NOMO-1 (cell line): Measurements from ENCODE around the gene CFL2.
A peak's percentile ranks its signal among the peaks of the same experiment; 100 is the strongest.
"Not testable (repeated sequence)": the region's sequence is repeated elsewhere in the genome, so short reads cannot be mapped to it uniquely, and the experiment has no call there.

Source experiments
- DNase-seq, 2 experiments: peaks; one replicate each; lab custom pipeline; 2025; ENCODE audit not compliant: unreplicated experiment in 2 of 2; lab: John Stamatoyannopoulos, UW

Gene CFL2

GRCh38 chr14:34714320-34715126, at the start of gene CFL2:
TSS of gene CFL2 (minus strand) at chr14:34714593. CDS start at chr14:34714540, 53 bp downstream.
- DNase-seq = peak; percentile 57 to 68

DNA sequence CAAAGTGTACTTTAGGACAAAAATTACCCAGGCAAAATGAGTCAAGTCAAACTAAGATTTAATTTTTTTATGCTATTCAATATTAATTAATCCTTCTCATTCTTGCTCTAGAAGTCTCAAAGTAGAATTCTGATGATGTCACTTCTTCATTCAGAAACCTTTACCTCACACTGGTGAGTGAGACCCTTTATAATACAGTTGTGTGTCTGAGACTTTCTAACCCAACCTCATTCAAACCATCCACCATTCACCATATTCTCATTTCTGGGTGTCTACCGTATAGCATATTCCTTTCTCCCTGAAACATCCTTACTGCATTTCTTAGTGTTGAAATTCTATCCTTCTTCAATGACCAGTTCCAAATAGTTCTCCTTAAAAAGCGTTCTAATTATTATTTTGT, 40.8 kb upstream of the CFL2 start:
- DNase-seq = no peak

GRCh38 chr14:34754687-34755086, 40.3 kb upstream of the CFL2 start:
- no peak for DNase-seq

GRCh38 chr14:34750670-34751069, 36.3 kb upstream of the CFL2 start:
- DNase-seq = no peak

- no peak for DNase-seq
Measured at GRCh38 chr14:34750233-34750632, 35.8 kb upstream of the CFL2 start.

DNA sequence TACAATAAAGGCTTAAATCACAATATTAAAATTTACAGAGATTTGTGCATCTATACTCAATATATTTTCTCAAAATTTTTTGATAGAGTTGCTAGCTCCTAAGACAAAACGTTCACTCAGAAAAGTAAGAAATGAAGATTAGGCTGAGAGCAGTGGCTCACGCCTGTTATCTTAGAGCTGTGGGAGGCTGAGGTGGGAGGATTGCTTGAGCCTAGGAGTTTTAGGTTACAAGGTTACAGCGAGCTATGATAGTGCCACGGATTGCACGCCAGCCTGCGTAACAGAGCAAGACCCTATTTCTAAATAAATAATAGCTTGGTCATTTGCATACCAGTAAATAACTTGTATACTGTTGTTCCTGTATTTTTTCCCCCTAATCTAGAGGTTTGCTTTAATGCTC, 35.0 kb upstream of the CFL2 start:
- no peak for DNase-seq

GRCh38 chr14:34742270-34743115, 28.1 kb upstream of the CFL2 start:
- peak; percentile 45 to 50 for DNase-seq

GRCh38 chr14:34741840-34742239, 27.4 kb upstream of the CFL2 start:
- DNase-seq = peak in 1 of 2 experiments; percentile 19

GRCh38 chr14:34740139-34740538, 25.7 kb upstream of the CFL2 start:
- not testable (repeated sequence) for DNase-seq

DNA sequence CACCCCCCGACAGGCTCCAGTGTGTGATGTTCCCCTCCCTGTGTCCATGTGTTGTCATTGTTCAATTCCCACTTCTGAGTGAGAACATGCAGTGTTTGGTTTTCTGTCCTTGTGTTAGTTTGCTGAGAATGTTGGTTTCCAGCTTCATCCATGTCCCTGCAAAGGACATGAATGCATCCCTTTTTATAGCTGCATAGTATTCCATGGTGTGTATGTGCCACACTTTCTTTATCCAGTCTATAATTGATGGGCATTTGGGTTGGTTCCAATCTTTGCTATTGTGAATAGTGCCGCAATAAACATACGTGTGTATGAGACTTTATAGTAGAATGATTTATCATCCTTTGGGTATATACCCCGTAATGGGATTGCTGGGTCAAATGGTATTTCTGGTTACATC, 22.7 kb upstream of the CFL2 start:
- not testable (repeated sequence) for DNase-seq

DNA sequence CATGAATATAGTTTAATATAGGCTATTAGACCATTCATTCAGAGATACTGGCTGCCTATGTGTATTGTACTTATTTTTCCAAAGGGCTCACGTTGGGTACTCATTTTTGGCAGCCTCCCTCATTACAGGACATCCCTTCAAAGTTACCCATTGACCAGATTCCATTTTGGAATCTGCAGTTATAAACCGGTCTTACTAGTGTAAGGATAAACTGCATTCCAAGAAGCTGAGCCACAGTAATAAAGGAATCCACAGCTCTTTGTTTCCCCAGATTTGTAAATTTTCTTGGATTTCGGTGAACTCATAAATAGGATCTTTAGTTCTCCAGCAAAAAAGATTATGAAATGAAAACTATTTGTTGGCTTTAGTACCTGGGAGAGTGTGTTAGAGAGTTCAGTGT, 18.9 kb upstream of the CFL2 start:
- no peak for DNase-seq

GRCh38 chr14:34732802-34733201, 18.4 kb upstream of the CFL2 start:
- peak in 1 of 2 experiments; percentile 49 for DNase-seq

DNA sequence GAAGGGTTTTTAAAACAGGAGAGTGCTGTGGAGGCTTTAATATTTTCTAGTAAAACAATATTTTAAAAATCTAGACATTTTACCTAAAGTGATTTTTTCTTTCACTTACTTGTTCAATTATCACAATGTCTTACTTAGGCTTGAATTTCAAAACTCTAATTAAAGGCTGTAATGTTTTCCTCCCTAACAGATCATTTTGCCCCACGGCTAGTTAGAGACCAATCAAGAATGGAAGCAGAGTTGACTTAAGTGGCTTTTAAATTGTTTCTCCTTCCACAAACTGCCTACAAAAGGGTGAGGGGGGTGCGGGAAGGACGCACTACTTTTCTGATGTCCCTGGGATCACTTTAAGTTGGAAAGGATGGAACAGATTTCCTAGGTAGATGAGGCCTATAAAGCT, 9.5 kb upstream of the CFL2 start:
- DNase-seq = no peak

DNA sequence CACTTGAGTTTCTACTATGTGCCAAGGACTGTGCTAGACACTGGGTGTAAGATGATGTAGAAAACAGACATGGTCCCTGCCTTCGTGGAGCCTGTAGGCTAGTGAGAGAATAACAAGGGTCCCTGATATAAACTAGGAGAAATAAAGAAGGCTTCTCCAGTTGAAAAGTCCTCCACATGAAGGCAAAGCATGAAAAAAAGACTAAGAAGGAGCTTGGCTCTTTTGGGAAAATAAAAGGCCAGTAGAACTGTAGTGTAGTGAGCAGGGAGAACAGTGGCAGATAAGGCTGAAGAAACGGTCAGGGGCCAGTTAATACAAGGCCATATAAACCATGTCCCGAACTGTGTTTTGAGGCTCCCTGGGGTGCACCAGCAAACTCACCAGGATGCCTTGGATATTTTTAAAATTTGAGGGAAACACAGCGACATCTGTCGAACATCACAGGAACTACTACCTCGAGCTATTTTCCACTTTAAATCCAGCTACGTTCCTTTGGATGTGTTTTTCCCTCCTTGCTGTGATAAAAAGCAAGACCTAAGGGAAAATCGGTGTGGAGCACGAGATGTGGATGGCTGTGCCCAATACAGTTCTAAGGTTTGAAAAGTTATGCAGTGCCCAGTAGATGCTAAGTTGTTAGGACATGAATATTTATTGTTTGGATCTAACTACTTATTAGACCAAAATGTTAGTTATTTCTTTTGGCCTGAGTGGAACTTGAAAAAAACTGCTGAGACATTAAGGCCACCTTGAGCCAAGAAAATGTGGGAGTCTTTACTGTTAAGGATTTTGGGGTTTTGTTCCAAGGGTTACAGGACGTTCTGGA, 8.5 kb upstream of the CFL2 start:
- DNase-seq = peak in 1 of 2 experiments; percentile 27

DNA sequence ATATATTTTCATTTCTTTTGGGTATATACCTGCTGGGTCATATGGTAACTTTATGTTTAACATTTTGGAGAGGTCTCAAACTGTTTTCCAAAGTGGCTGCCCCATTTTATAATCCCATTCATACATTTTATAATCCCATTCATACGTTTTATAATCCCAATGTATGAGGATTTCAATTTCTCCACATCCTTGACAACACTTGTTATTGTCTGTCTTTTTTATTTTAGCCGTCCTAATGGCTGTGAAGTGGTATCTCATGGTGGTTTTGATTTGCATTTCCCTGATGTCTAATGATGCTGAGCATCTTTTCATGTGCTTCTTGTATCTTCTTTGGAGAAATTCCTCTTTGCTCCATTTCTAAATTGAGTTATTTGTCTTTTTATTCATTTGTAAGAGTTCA, 6.7 kb upstream of the CFL2 start:
- no peak for DNase-seq

DNA sequence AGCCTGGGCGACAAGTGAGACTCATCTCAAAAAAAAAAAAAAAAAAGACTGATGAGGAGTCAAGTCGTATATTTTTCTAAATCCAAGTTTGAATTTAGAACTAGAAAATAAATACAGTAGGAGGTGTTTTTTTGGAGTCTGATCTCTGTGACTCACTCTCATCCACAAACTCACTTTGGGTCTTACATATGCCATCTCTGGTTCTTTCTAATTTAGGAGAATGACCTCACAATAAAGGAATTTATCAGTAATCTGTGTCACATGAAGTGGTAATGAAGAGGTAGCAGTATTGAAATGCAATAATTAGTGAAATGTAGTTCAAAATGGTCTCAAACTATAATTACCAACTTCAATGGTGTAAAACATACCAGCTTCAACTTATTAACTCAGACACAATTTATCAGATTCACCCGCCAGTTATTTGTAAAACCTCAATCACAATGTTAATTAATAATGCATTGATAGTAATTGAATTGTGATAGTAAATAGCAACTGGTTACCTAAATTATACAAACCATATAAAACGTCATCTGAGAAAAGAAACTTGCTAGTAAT, 4.4 kb upstream of the CFL2 start:
- DNase-seq = no peak

DNA sequence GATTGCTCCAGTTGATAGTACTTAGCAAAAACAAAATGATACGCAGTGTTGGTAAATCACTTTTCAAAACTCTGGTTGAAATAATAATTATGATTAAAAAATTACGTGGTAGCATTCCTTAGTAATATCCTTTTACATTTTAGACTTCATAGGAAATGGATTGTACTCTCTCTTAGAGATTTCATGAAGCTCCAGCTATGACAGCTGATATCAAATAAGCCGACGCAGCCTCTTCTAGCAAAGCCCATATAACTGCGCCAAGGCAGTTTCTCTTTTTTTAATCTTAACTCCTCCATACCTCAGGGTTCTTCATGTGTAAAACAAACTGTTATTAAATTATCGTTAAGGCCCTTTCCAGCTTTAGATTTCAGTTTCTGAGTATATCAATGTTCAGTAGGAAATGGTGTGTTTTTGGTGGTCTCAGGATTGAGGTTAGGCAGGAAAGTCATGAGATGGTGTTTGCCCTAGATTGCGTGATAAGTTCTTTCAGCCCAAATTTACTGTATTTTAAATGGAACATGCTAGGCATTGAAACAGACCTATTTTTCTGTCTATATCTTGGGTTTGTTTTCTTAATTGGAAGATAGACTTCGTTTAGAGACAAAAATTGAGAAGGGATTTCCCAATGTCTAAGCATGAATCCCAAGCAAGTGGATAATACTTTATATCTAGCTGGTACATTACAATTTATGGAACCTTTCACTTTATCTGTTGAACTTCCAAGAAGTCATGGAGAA, 902 bp upstream of the CFL2 start:
- no peak for DNase-seq

GRCh38 chr14:34713681-34714319, 593 bp downstream of the CFL2 start:
- peak; percentile 48 to 49 for DNase-seq

- no peak for DNase-seq
Measured at GRCh38 chr14:34713122-34713680, 1.2 kb downstream of the CFL2 start.
